Astrocyte (in vitro differentiated cells and primary cell): ENCODE results near the gene THRB. TPM values are rescaled to one million over a fixed set of nuclear protein-coding genes. Genes with fewer than 3 reads are reported as not detected.

ENCODE experiments used
- DNase-seq: peaks from one replicate; pipeline ENCODE4 v3.0.0-alpha.2; 2010; ENCODE audit warnings: low read depth
- FAIRE-seq: peaks from 2 replicates; lab custom pipeline; 2011; peaks lifted over from hg19 to GRCh38; lab: Jason Lieb, UNC
- H2AFZ ChIP-seq: 2 replicates; pipeline ENCODE4 v1.6.0; 2012; ENCODE audit warnings: low read depth, low read length, inconsistent platforms
- H3K27ac ChIP-seq: 2 replicates; pipeline ENCODE4 v1.5.1; 2011; ENCODE audit warnings: low read depth, low read length, inconsistent platforms
- H3K27me3 ChIP-seq: 2 replicates; pipeline ENCODE4 v1.6.0; 2011; ENCODE audit warnings: low read length, inconsistent platforms; ENCODE audit not compliant: insufficient read depth
- H3K36me3 ChIP-seq: 2 replicates; pipeline ENCODE4 v1.5.1; 2011; ENCODE audit warnings: low read length, inconsistent platforms; ENCODE audit not compliant: insufficient read depth
- H3K4me1 ChIP-seq: 2 replicates; pipeline ENCODE4 v1.5.1; 2011; ENCODE audit warnings: low read length, inconsistent platforms; ENCODE audit not compliant: insufficient read depth
- H3K4me2 ChIP-seq: 2 replicates; pipeline ENCODE4 v1.6.0; 2012; ENCODE audit warnings: low read length, inconsistent platforms
- H3K4me3 ChIP-seq: 2 replicates; pipeline ENCODE4 v1.5.1; 2011; ENCODE audit warnings: low read depth, mild to moderate bottlenecking, low read length, inconsistent platforms; ENCODE audit not compliant: insufficient read depth
- H3K79me2 ChIP-seq: 2 replicates; pipeline ENCODE4 v1.6.0; 2012; ENCODE audit warnings: mild to moderate bottlenecking, low read length, inconsistent platforms; ENCODE audit not compliant: insufficient read depth
- H3K9ac ChIP-seq: 2 replicates; pipeline ENCODE4 v1.6.0; 2012; ENCODE audit warnings: mild to moderate bottlenecking, low read length, inconsistent platforms
- H3K9me3 ChIP-seq: 2 replicates; pipeline ENCODE4 v1.5.1; 2012; ENCODE audit warnings: low read depth, mild to moderate bottlenecking, low read length, inconsistent platforms; ENCODE audit not compliant: insufficient read depth
- H4K20me1 ChIP-seq: 2 replicates; pipeline ENCODE4 v1.6.0; 2012; ENCODE audit warnings: low read length, inconsistent platforms; ENCODE audit not compliant: insufficient read depth
- H3K27ac Mint-ChIP-seq: one replicate; pipeline ENCODE4 v1.8.0; 2021; ENCODE audit warnings: mild to moderate bottlenecking, mixed read lengths; ENCODE audit not compliant: unreplicated experiment
- H3K27me3 Mint-ChIP-seq: one replicate; pipeline ENCODE4 v1.8.0; 2021; ENCODE audit warnings: low read depth, mixed read lengths; ENCODE audit not compliant: unreplicated experiment
- H3K36me3 Mint-ChIP-seq: one replicate; pipeline ENCODE4 v1.8.0; 2021; ENCODE audit warnings: low read depth, mixed read lengths; ENCODE audit not compliant: unreplicated experiment
- H3K4me1 Mint-ChIP-seq: one replicate; pipeline ENCODE4 v1.8.0; 2021; ENCODE audit warnings: low read depth, mixed read lengths; ENCODE audit not compliant: unreplicated experiment
- H3K4me3 Mint-ChIP-seq: one replicate; pipeline ENCODE4 v1.8.0; 2021; ENCODE audit warnings: mild to moderate bottlenecking, moderate library complexity, mixed read lengths; ENCODE audit not compliant: unreplicated experiment
- H3K9me3 Mint-ChIP-seq: one replicate; pipeline ENCODE4 v1.8.0; 2021; ENCODE audit warnings: mild to moderate bottlenecking, mixed read lengths; ENCODE audit not compliant: unreplicated experiment
- EZH2 ChIP-seq: IDR thresholded peaks from 2 replicates; pipeline ENCODE4 v1.6.1; 2012; ENCODE audit warnings: mild to moderate bottlenecking, low read length, inconsistent platforms; ENCODE audit not compliant: insufficient read depth
- total RNA-seq: library from RNA; stranded (reverse); gene quantifications from 2 replicates; pipeline ENCODE4 v1.2.1, GENCODE V29; 2021
- TF ChIP-seq, protein P1 (sequence below): IDR thresholded peaks from 2 replicates; pipeline ENCODE4 v1.5.1; 2011; ENCODE audit warnings: low read depth, mild to moderate bottlenecking, inconsistent platforms, low read length, moderate library complexity; ENCODE audit not compliant: insufficient read depth

The THRB gene
- total RNA-seq, 1 donor from 2014 or later: 8.5 TPM

DNA sequence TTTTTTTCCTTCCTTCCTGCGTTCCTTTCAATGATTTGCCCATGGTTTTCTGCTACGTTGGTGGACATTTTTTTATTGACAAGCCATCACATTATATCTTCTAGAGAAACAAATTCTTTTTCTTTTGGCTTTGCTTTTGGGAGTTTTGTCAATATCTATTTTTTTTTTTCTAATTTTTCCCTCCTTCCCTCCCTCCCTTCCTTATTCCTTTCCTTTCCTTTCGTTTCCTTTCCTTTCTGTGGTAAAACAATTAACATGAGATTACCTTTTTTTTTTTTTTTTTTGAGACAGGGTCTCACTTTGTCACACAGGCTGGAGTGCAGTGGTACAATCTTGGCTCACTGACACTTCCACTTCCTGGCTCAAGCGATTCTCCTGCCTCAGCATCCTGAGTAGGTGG is 153.7 kb downstream of the THRB start:
- FAIRE-seq (no peak), DNase-seq (no peak)
- no peaks in the 10 kb centered on the region for H3K4me1 ChIP-seq
- H3K4me2 ChIP-seq: no peak overlapping the region
- no peak overlapping the region for H2AFZ ChIP-seq
- H3K36me3 ChIP-seq: no peaks in the 10 kb centered on the region
- no peaks in the 10 kb centered on the region for H3K27me3 ChIP-seq
- no peaks in the 10 kb centered on the region for H3K79me2 ChIP-seq
- Mint-ChIP-seq H3K36me3 (no peaks in the 10 kb centered on the region), H3K27me3 (no peaks in the 10 kb centered on the region), H3K9me3 (no peaks in the 10 kb centered on the region), H3K27ac (no peak overlapping the region), H3K4me3 (no peak overlapping the region), H3K4me1 (peaks cover 18% of the 10 kb centered on the region)
- H3K9ac ChIP-seq: no peak overlapping the region
- H4K20me1 ChIP-seq: no peaks in the 10 kb centered on the region
- H3K9me3 ChIP-seq: no peaks in the 10 kb centered on the region
- no peak overlapping the region for H3K4me3 ChIP-seq
- TF ChIP-seq, protein P1, sequence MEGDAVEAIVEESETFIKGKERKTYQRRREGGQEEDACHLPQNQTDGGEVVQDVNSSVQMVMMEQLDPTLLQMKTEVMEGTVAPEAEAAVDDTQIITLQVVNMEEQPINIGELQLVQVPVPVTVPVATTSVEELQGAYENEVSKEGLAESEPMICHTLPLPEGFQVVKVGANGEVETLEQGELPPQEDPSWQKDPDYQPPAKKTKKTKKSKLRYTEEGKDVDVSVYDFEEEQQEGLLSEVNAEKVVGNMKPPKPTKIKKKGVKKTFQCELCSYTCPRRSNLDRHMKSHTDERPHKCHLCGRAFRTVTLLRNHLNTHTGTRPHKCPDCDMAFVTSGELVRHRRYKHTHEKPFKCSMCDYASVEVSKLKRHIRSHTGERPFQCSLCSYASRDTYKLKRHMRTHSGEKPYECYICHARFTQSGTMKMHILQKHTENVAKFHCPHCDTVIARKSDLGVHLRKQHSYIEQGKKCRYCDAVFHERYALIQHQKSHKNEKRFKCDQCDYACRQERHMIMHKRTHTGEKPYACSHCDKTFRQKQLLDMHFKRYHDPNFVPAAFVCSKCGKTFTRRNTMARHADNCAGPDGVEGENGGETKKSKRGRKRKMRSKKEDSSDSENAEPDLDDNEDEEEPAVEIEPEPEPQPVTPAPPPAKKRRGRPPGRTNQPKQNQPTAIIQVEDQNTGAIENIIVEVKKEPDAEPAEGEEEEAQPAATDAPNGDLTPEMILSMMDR: no peak
- TF ChIP-seq EZH2: no peak
- H3K27ac ChIP-seq: no peak overlapping the region

DNA sequence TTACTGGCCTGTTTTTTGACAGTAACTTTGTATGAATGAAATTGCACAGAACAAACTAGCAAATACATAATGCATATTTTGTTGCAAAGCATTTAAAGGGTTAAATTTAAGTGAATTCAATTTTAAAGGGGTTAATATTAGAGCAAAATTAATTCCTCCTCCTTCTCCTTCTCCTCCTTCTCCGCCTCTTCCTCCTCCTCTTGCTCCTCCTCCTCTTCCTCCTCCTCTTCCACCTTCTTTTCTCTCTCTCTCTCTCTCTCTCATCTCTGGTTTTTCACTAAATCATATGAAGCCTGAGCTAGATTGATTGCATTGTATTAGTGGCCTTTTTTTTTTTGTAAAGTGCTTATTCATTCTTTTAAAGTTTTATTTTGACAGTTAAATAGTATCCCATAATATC is 154.5 kb downstream of the THRB start:
- Histone ChIP-seq H4K20me1 (no peaks in the 10 kb centered on the region), H3K4me2 (no peak overlapping the region), H2AFZ (no peak overlapping the region), H3K4me3 (no peak overlapping the region), H3K27ac (no peak overlapping the region), H3K9me3 (no peaks in the 10 kb centered on the region), H3K4me1 (no peaks in the 10 kb centered on the region), H3K79me2 (no peaks in the 10 kb centered on the region), H3K9ac (no peak overlapping the region), H3K27me3 (no peaks in the 10 kb centered on the region), H3K36me3 (no peaks in the 10 kb centered on the region)
- no peak overlapping the region for H3K27ac Mint-ChIP-seq
- DNase-seq: no peak
- no peaks in the 10 kb centered on the region for H3K36me3 Mint-ChIP-seq
- no peaks in the 10 kb centered on the region for H3K9me3 Mint-ChIP-seq
- no peak overlapping the region for H3K4me3 Mint-ChIP-seq
- no peaks in the 10 kb centered on the region for H3K27me3 Mint-ChIP-seq
- no peak for FAIRE-seq
- TF ChIP-seq, protein P1: no peak
- TF ChIP-seq EZH2: no peak
- H3K4me1 Mint-ChIP-seq: peaks cover 18% of the 10 kb centered on the region

DNA sequence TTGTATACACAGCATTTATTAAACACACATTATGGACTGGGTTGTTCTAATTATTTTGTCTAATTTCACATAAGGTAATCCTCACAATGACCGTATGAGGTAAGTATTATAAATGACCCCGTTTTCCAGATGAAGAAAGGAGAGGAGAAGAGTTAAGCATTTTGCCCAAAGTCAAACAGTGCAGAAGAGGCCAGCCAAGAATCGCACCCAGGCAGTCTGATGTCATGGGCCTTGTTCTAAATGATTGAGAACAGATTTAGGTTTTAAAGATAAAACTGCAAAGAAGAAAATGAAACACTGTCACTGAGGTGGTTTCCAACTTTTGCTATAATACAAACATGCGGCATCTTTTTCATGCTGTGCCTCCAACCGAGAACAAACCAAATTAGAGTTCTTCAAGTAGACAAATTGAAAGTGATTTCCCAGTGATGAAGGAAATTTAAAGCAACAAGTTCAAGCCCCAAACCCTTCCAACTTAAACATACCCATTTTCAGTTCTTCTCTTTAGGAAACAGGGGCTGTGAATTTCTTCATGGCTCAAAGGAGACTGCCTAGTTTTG is 155.3 kb downstream of the THRB start:
- H3K4me3 Mint-ChIP-seq: no peak overlapping the region
- peaks cover 16% of the 10 kb centered on the region for H3K4me1 Mint-ChIP-seq
- FAIRE-seq (no peak), DNase-seq (no peak)
- no peaks in the 10 kb centered on the region for H3K27me3 Mint-ChIP-seq
- no peaks in the 10 kb centered on the region for H3K9me3 Mint-ChIP-seq
- Histone ChIP-seq H3K9ac (no peak overlapping the region), H3K9me3 (no peaks in the 10 kb centered on the region), H2AFZ (no peak overlapping the region), H3K27me3 (no peaks in the 10 kb centered on the region), H3K4me3 (no peak overlapping the region), H3K79me2 (no peaks in the 10 kb centered on the region), H3K4me1 (no peaks in the 10 kb centered on the region), H3K36me3 (no peaks in the 10 kb centered on the region), H4K20me1 (no peaks in the 10 kb centered on the region), H3K27ac (no peak overlapping the region), H3K4me2 (no peak overlapping the region)
- H3K27ac Mint-ChIP-seq: no peak overlapping the region
- TF ChIP-seq EZH2: no peak
- TF ChIP-seq, protein P1: no peak
- no peaks in the 10 kb centered on the region for H3K36me3 Mint-ChIP-seq
